Measurements from ENCODE around the gene BHLHA15.
A peak's percentile ranks its signal among the peaks of the same experiment; 100 is the strongest.

The BHLHA15 gene

GRCh38 chr7:98244871-98245270 is 33.6 kb downstream of the BHLHA15 start:
- DNase-seq (ENCODE audit: low read depth in 2 of 2) = no peak

GRCh38 chr7:98248156-98248555 is 36.9 kb downstream of the BHLHA15 start:
- no peak for DNase-seq (ENCODE audit: low read depth in 2 of 2)

- no peak for DNase-seq (ENCODE audit: low read depth in 2 of 2)
Measured at GRCh38 chr7:98249106-98249505, 37.9 kb downstream of the BHLHA15 start.

- no peak for DNase-seq (ENCODE audit: low read depth in 2 of 2)
Measured at GRCh38 chr7:98250789-98251188, 39.5 kb downstream of the BHLHA15 start.

GRCh38 chr7:98251231-98251600 is 40.0 kb downstream of the BHLHA15 start:
- DNase-seq (ENCODE audit: low read depth in 2 of 2) = no peak

- peak; percentile 70 for DNase-seq (ENCODE audit: low read depth in 2 of 2)
Measured at GRCh38 chr7:98251601-98252424, 40.6 kb downstream of the BHLHA15 start, which contains the start of gene TECPR1. TECPR1 (minus strand) TSS chr7:98252232; CDS start chr7:98246146, 6,086 bp downstream.

- DNase-seq (ENCODE audit: low read depth in 2 of 2) = no peak
Measured at GRCh38 chr7:98252425-98253054, 41.3 kb downstream of the BHLHA15 start.

- DNase-seq (ENCODE audit: low read depth in 2 of 2) = no peak
Measured at GRCh38 chr7:98254516-98254915, 43.3 kb downstream of the BHLHA15 start.

GRCh38 chr7:98254951-98255610 is 43.8 kb downstream of the BHLHA15 start:
- DNase-seq (ENCODE audit: low read depth in 2 of 2) = no peak

- no peak for DNase-seq (ENCODE audit: low read depth in 2 of 2)
Measured at GRCh38 chr7:98256431-98256830, 45.2 kb downstream of the BHLHA15 start.

GRCh38 chr7:98257701-98258100 is 46.5 kb downstream of the BHLHA15 start:
- no peak for DNase-seq (ENCODE audit: low read depth in 2 of 2)

Measured in activated CD8-positive, alpha-beta memory T cell treated with anti-CD3 and anti-CD28 coated beads for 4 hours (primary cell).